SK-N-SH (cell line): ENCODE data around the gene IFITM1. TPM values are rescaled to one million over a fixed set of nuclear protein-coding genes. Genes with fewer than 3 reads are reported as not detected.

Source experiments
- CTCF ChIA-PET: fragments of 300-600, 350-600 bp; formaldehyde crosslinking; extraction: SDS; loops from one replicate; lab custom pipeline; 2021; lab: Yijun Ruan, JAX
- POLR2A ChIA-PET: fragments of 350-600 bp; sonication (Branson Sonifier 250); formaldehyde crosslinking; extraction: SDS; loops from one replicate; lab custom pipeline; 2020; ENCODE audit warnings: antibody characterized with exemption, inconsistent platforms; lab: Yijun Ruan, JAX
- DNase-seq: peaks from one replicate; pipeline ENCODE4 v3.0.0; 2012
- H2AFZ ChIP-seq: fragments of 200-600 bp; sonication (generic); 2 replicates; pipeline ENCODE4 v1.8.1; 2016; ENCODE audit warnings: antibody characterized with exemption, mild to moderate bottlenecking, low read depth
- H3F3A ChIP-seq: fragments of 200-600 bp; sonication (generic); replicated peaks from 2 replicates; pipeline ENCODE3; 2016; ENCODE audit warnings: antibody characterized with exemption, mild to moderate bottlenecking; ENCODE audit not compliant: insufficient read depth
- H3K27ac ChIP-seq, 2 experiments: fragments of 200-500 bp in 1 of 2; fragments of 200-600 bp in 1 of 2; sonication (Bioruptor generic) in 1 of 2; sonication (generic), shearing (Covaris generic) in 1 of 2; 2 replicates each; pipeline versions ENCODE4 v1.5.1 to v1.6.1; 2014 to 2016; ENCODE audit warnings: low read depth in 2 of 2, inconsistent platforms in 1 of 2, low read length in 1 of 2, mild to moderate bottlenecking in 1 of 2, mixed read lengths in 1 of 2
- H3K27me3 ChIP-seq: fragments of 200-600 bp; sonication (generic), shearing (Covaris generic); 2 replicates; pipeline ENCODE4 v1.6.1; 2016; ENCODE audit warnings: mixed run types; ENCODE audit not compliant: insufficient read depth
- H3K36me3 ChIP-seq, 2 experiments: fragments of 200-500 bp in 1 of 2; fragments of 200-600 bp in 1 of 2; sonication (Bioruptor generic) in 1 of 2; sonication (generic) in 1 of 2; replicated peaks in 1 of 2; 2 replicates each; pipeline versions ENCODE3 to v1.5.1; 2014 to 2016; ENCODE audit warnings: low read length in 1 of 2, mild to moderate bottlenecking in 1 of 2; ENCODE audit not compliant: insufficient read depth in 2 of 2, control insufficient read depth in 1 of 2
- H3K4me1 ChIP-seq, 2 experiments: fragments of 200-500 bp in 1 of 2; fragments of 200-600 bp in 1 of 2; sonication (Bioruptor generic) in 1 of 2; sonication (generic), shearing (Covaris generic) in 1 of 2; 2 replicates each; pipeline versions ENCODE4 v1.5.1 to v1.6.1; 2014 to 2016; ENCODE audit warnings: low read depth in 1 of 2, low read length in 1 of 2, mixed run types in 1 of 2; ENCODE audit not compliant: insufficient read depth in 2 of 2, control insufficient read depth in 1 of 2
- H3K4me2 ChIP-seq: fragments of 200-600 bp; sonication (generic), shearing (Covaris generic); 2 replicates; pipeline ENCODE4 v1.6.1; 2017; ENCODE audit warnings: mixed run types
- H3K4me3 ChIP-seq, 2 experiments: fragments of 200-500 bp in 1 of 2; fragments of 200-600 bp in 1 of 2; sonication (Bioruptor generic) in 1 of 2; sonication (generic), shearing (Covaris generic) in 1 of 2; 2 replicates each; pipeline versions ENCODE4 v1.5.1 to v1.8.1; 2014 to 2016; ENCODE audit warnings: low read depth in 2 of 2, inconsistent platforms in 1 of 2, low read length in 1 of 2, mild to moderate bottlenecking in 1 of 2, mixed read lengths in 1 of 2, moderate library complexity in 1 of 2
- H3K79me2 ChIP-seq: fragments of 200-600 bp; sonication (generic); 2 replicates; pipeline ENCODE4 v1.8.1; 2017; ENCODE audit warnings: mild to moderate bottlenecking; ENCODE audit not compliant: insufficient read depth
- H3K9ac ChIP-seq: fragments of 200-600 bp; sonication (generic); 2 replicates; pipeline ENCODE4 v1.6.1; 2017; ENCODE audit warnings: mixed run types
- H3K9me2 ChIP-seq: fragments of 200-600 bp; sonication (generic); 2 replicates; pipeline ENCODE4 v1.6.1; 2017; ENCODE audit warnings: mixed run types
- H3K9me3 ChIP-seq: fragments of 200-600 bp; sonication (generic); 2 replicates; pipeline ENCODE4 v1.6.1; 2017; ENCODE audit warnings: mixed run types, mild to moderate bottlenecking, moderate library complexity
- H4K20me1 ChIP-seq: fragments of 200-600 bp; sonication (generic); 2 replicates; pipeline ENCODE4 v1.6.1; 2017; ENCODE audit warnings: mild to moderate bottlenecking, mixed run types; ENCODE audit not compliant: insufficient read depth
- CHD2 ChIP-seq: fragments of 150-350 bp; IDR thresholded peaks from 2 replicates; pipeline ENCODE4 v1.6.1; 2018; ENCODE audit warnings: low read length; ENCODE audit not compliant: partially characterized antibody
- GABPA ChIP-seq: IDR thresholded peaks from 2 replicates; pipeline ENCODE4 v1.4.0; 2012; ENCODE audit warnings: low read depth, mild to moderate bottlenecking
- JUND ChIP-seq: IDR thresholded peaks from 2 replicates; pipeline ENCODE4 v1.4.0; 2012
- MEF2A ChIP-seq: IDR thresholded peaks from 2 replicates; pipeline ENCODE4 v1.4.0; 2012; ENCODE audit warnings: low read depth, borderline replicate concordance
- NFIC ChIP-seq: IDR thresholded peaks from 2 replicates; pipeline ENCODE4 v1.4.0; 2012; ENCODE audit warnings: borderline replicate concordance
- RAD21 ChIP-seq: IDR thresholded peaks from 2 replicates; pipeline ENCODE4 v1.6.1; 2012; ENCODE audit warnings: mild to moderate bottlenecking, low read length
- RCOR1 ChIP-seq: fragments of 150-350 bp; IDR thresholded peaks from 2 replicates; pipeline ENCODE4 v1.6.1; 2017; ENCODE audit warnings: antibody characterized with exemption, low read length
- RFX5 ChIP-seq: IDR thresholded peaks from 2 replicates; pipeline ENCODE4 v1.6.1; 2012; ENCODE audit warnings: mild to moderate bottlenecking, improper control_type of control experiment, low read length
- RXRA ChIP-seq: IDR thresholded peaks from 2 replicates; pipeline ENCODE4 v1.4.0; 2012; ENCODE audit warnings: low read depth, mild to moderate bottlenecking, borderline replicate concordance
- SMC3 ChIP-seq: IDR thresholded peaks from 2 replicates; pipeline ENCODE4 v1.6.1; 2012; ENCODE audit warnings: low read depth, low read length, improper control_type of control experiment
- TAF1 ChIP-seq: IDR thresholded peaks from 2 replicates; pipeline ENCODE4 v1.6.1; 2012; ENCODE audit warnings: low read depth, mild to moderate bottlenecking, low read length, moderate library complexity, borderline replicate concordance
- TEAD4 ChIP-seq: IDR thresholded peaks from 2 replicates; pipeline ENCODE4 v1.4.0; 2012; ENCODE audit warnings: mild to moderate bottlenecking, borderline replicate concordance; ENCODE audit not compliant: insufficient read depth
- USF1 ChIP-seq: IDR thresholded peaks from 2 replicates; pipeline ENCODE4 v1.4.0; 2012; ENCODE audit warnings: low read depth, borderline replicate concordance
- WGBS: methylation state at CpG from one replicate; pipeline ENCODE4 v1.1.6; 2017; ENCODE audit warnings: low lambda C conversion rate; 5-methylcytosine and 5-hydroxymethylcytosine counted together
- polyA plus RNA-seq, 3 experiments: library from polyadenylated mRNA; depleted of rRNA; stranded (reverse); fragments of >200 nt; gene quantifications; 2 replicates each; pipeline ENCODE4 v1.2.3, GENCODE V29; 2012
- TF ChIP-seq, protein P1 (sequence below): fragments of 200-600 bp; sonication (generic); IDR thresholded peaks from 2 replicates; pipeline ENCODE4 v1.6.1; 2017; ENCODE audit warnings: antibody characterized with exemption, mild to moderate bottlenecking, moderate library complexity
- TF ChIP-seq, protein P2 (sequence below): IDR thresholded peaks from 2 replicates; pipeline ENCODE4 v1.4.0; 2012; ENCODE audit warnings: low read depth, borderline replicate concordance

The IFITM1 gene
- polyA plus RNA-seq, 1 of the 3 experiments (the other 2 are of a cell fraction) = 19.4 TPM

GRCh38 chr11:280706-281485 is 32.9 kb upstream of the IFITM1 start (continued):
- TF ChIP-seq, protein P1, sequence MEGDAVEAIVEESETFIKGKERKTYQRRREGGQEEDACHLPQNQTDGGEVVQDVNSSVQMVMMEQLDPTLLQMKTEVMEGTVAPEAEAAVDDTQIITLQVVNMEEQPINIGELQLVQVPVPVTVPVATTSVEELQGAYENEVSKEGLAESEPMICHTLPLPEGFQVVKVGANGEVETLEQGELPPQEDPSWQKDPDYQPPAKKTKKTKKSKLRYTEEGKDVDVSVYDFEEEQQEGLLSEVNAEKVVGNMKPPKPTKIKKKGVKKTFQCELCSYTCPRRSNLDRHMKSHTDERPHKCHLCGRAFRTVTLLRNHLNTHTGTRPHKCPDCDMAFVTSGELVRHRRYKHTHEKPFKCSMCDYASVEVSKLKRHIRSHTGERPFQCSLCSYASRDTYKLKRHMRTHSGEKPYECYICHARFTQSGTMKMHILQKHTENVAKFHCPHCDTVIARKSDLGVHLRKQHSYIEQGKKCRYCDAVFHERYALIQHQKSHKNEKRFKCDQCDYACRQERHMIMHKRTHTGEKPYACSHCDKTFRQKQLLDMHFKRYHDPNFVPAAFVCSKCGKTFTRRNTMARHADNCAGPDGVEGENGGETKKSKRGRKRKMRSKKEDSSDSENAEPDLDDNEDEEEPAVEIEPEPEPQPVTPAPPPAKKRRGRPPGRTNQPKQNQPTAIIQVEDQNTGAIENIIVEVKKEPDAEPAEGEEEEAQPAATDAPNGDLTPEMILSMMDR = no peak
- TF ChIP-seq NFIC (no peak), MEF2A (no peak), RXRA (no peak), CHD2 (no peak), GABPA (no peak), TAF1 (no peak), USF1 (no peak), JUND (no peak)

DNA sequence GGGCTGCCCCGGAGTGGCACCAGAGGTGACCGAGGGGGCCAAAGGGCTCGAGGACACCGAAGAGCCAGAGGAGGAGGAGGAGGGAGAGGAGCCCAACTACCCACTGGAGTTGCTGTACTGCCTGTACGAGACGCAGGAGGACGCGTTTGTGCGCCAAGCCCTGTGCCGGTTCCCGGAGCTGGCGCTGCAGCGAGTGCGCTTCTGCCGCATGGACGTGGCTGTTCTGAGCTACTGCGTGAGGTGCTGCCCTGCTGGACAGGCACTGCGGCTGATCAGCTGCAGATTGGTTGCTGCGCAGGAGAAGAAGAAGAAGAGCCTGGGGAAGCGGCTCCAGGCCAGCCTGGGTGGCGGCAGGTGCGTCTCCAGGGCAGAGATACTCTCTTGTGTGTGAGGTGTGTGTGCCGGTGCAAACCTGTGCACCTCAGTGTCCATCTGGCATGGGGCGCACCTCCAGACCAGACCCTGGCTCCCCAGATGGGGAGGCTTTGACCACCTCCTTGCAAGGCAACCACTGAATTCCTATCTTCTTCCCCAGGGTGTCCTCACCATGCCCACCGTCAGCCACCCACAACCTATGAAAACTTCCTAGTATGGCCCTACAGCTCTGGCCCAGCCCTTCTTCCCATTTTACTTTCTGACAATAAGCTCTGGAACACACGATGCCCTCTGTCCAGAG is 32.2 kb upstream of the IFITM1 start:
- Histone ChIP-seq H3K9ac (no peak overlapping the region), H3K4me3 (no peak overlapping the region), H3F3A (no peaks in the 10 kb centered on the region), H3K9me2 (no peaks in the 10 kb centered on the region), H4K20me1 (no peaks in the 10 kb centered on the region), H2AFZ (no peak overlapping the region), H3K4me1 (no peaks in the 10 kb centered on the region), H3K9me3 (no peaks in the 10 kb centered on the region), H3K27me3 (peaks cover 56% of the 10 kb centered on the region), H3K36me3 (no peaks in the 10 kb centered on the region), H3K79me2 (no peaks in the 10 kb centered on the region), H3K27ac (no peak overlapping the region), H3K4me2 (no peak overlapping the region)
- ChIA-PET POLR2A (no interaction called here), CTCF (interaction anchor here (1.4 to 4.1 kb wide), 3 partner anchors 24 to 36 kb away, joined by 3 to 16 read pairs (median 3); no protein-coding TSS in a partner anchor)
- peak; percentile 32 for DNase-seq
- WGBS = 7% methylated on average over 11 of the region's 26 CpGs
- no peak for TF ChIP-seq TEAD4
- TF ChIP-seq GABPA = no peak
- TF ChIP-seq, protein P2, sequence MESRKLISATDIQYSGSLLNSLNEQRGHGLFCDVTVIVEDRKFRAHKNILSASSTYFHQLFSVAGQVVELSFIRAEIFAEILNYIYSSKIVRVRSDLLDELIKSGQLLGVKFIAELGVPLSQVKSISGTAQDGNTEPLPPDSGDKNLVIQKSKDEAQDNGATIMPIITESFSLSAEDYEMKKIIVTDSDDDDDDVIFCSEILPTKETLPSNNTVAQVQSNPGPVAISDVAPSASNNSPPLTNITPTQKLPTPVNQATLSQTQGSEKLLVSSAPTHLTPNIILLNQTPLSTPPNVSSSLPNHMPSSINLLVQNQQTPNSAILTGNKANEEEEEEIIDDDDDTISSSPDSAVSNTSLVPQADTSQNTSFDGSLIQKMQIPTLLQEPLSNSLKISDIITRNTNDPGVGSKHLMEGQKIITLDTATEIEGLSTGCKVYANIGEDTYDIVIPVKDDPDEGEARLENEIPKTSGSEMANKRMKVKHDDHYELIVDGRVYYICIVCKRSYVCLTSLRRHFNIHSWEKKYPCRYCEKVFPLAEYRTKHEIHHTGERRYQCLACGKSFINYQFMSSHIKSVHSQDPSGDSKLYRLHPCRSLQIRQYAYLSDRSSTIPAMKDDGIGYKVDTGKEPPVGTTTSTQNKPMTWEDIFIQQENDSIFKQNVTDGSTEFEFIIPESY = no peak
- no peak for TF ChIP-seq USF1
- TF ChIP-seq SMC3 = no peak
- no peak for TF ChIP-seq RCOR1
- no peak for TF ChIP-seq RFX5
- no peak for TF ChIP-seq RAD21
